ENCODE measurements around the gene ESRP2.

The ESRP2 gene

GRCh38 chr16:68279726-68280558, 44.0 kb upstream of the ESRP2 start:
- DNase-seq (ENCODE audit: low read depth in 1 of 2, low spot score in 1 of 2), result no peak
- no peak overlapping the region for H3K27ac ChIP-seq (replicated peaks)
- no peak overlapping the region for H3K4me3 ChIP-seq (replicated peaks; ENCODE audit: insufficient read depth, low read length)

DNA sequence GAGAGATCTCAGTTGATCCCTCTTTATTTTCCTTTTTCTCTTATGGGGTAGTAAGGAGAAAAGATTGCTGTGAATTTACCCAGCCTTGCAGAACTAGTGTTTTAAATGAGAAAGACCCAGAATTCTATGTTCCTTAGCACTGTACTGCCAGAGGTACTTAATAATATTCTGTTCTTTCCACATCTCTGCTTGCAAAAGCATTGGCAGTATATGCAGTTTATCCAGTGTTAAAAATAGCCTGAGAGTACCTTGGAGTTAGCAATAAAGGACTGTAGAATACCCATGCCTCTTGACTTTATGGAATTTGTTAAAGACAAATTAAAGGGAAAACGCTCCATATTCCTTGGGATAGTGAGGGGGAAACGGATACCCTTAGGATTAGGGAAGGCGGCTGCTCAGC, 40.3 kb upstream of the ESRP2 start:
- TF ChIP-seq POLR2AphosphoS5 (IDR thresholded peaks at IDR 0.05; ENCODE audit: low read depth) (no peak), CTCF (IDR thresholded peaks at IDR 0.05; ENCODE audit: insufficient read depth, low read length) (no peak), GABPA (IDR thresholded peaks at IDR 0.05; ENCODE audit: low read depth) (no peak)
- H3K27ac ChIP-seq (replicated peaks), result no peak overlapping the region
- no peaks in the 10 kb centered on the region for H3K27me3 ChIP-seq (ENCODE audit: insufficient read depth, poor library complexity, severe bottlenecking)
- no peak overlapping the region for H3K4me3 ChIP-seq (replicated peaks; ENCODE audit: insufficient read depth, low read length)
- no peak for DNase-seq (ENCODE audit: low read depth in 1 of 2, low spot score in 1 of 2)

More at GRCh38 chr16:68279726-68280558, 44.0 kb upstream of the ESRP2 start:
- TF ChIP-seq, protein P1, sequence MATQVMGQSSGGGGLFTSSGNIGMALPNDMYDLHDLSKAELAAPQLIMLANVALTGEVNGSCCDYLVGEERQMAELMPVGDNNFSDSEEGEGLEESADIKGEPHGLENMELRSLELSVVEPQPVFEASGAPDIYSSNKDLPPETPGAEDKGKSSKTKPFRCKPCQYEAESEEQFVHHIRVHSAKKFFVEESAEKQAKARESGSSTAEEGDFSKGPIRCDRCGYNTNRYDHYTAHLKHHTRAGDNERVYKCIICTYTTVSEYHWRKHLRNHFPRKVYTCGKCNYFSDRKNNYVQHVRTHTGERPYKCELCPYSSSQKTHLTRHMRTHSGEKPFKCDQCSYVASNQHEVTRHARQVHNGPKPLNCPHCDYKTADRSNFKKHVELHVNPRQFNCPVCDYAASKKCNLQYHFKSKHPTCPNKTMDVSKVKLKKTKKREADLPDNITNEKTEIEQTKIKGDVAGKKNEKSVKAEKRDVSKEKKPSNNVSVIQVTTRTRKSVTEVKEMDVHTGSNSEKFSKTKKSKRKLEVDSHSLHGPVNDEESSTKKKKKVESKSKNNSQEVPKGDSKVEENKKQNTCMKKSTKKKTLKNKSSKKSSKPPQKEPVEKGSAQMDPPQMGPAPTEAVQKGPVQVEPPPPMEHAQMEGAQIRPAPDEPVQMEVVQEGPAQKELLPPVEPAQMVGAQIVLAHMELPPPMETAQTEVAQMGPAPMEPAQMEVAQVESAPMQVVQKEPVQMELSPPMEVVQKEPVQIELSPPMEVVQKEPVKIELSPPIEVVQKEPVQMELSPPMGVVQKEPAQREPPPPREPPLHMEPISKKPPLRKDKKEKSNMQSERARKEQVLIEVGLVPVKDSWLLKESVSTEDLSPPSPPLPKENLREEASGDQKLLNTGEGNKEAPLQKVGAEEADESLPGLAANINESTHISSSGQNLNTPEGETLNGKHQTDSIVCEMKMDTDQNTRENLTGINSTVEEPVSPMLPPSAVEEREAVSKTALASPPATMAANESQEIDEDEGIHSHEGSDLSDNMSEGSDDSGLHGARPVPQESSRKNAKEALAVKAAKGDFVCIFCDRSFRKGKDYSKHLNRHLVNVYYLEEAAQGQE (IDR thresholded peaks at IDR 0.05; ENCODE audit: insufficient replicate concordance, low read depth), result no peak
- no peak for TF ChIP-seq POLR2AphosphoS5 (IDR thresholded peaks at IDR 0.05; ENCODE audit: low read depth)
- no peak for TF ChIP-seq SPI1 (IDR thresholded peaks at IDR 0.05; ENCODE audit: borderline replicate concordance, low read depth)
- no peaks in the 10 kb centered on the region for H3K27me3 ChIP-seq (ENCODE audit: insufficient read depth, poor library complexity, severe bottlenecking)

DNA sequence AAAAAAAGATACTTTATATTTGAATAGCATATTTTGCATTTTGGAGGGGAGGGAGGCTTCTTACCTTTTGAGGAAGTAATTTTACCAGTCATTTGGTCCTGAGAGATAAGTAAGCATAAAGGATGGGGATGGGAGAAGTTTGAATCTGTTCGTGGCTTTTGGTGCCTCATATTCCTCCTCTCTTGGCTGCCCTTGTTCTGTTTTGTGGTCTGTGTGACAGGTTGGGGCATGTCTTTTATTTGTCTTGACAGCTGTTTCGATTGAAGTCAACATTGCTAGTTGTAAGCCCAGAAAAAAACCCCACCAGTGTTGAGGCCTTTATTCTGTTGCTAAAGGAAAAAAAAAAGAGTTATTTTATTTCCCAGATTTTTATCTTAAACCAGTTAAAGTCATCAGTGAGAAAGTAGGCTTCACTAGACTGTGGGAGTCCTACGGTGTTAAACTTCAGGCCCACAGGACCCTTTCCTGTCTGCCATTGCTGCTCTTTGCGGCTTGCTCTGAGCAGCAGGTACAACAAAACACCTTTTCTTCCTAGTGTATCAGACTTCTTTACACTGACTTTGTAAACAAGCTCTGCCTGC, 39.8 kb upstream of the ESRP2 start:
- no peaks in the 10 kb centered on the region for H3K27me3 ChIP-seq (ENCODE audit: insufficient read depth, poor library complexity, severe bottlenecking)
- DNase-seq (ENCODE audit: low read depth in 1 of 2, low spot score in 1 of 2), result no peak
- H3K27ac ChIP-seq (replicated peaks), result no peak overlapping the region
- TF ChIP-seq, protein P1 (IDR thresholded peaks at IDR 0.05; ENCODE audit: insufficient replicate concordance, low read depth), result no peak
- TF ChIP-seq CTCF (IDR thresholded peaks at IDR 0.05; ENCODE audit: insufficient read depth, low read length) (no peak), POLR2AphosphoS5 (IDR thresholded peaks at IDR 0.05; ENCODE audit: low read depth) (no peak), SPI1 (IDR thresholded peaks at IDR 0.05; ENCODE audit: borderline replicate concordance, low read depth) (no peak), GABPA (IDR thresholded peaks at IDR 0.05; ENCODE audit: low read depth) (no peak)
- H3K4me3 ChIP-seq (replicated peaks; ENCODE audit: insufficient read depth, low read length), result no peak overlapping the region

DNA sequence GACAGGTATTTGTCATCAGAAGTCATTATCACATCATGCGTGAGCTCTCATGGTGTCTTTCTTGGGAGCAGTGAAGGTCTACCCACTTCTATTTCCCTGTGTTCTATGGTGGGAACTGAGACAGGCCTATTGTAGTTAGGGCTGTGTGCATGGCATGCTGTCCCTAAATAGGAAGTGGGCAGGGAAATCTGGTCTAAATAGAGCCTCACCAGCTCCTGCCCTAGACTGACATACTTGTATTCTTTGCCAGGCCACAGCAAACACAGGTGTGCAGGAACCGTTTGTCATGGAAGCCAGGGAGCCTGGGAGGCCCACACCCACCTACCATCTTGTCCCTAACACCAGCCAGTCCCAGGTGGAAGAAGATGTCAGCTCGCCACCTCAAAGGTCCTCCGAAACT, 38.5 kb upstream of the ESRP2 start:
- TF ChIP-seq POLR2AphosphoS5 (IDR thresholded peaks at IDR 0.05; ENCODE audit: low read depth) (no peak), CTCF (IDR thresholded peaks at IDR 0.05; ENCODE audit: insufficient read depth, low read length) (no peak)
- Histone ChIP-seq H3K4me3 (replicated peaks; ENCODE audit: insufficient read depth, low read length) (no peak overlapping the region), H3K27me3 (ENCODE audit: insufficient read depth, poor library complexity, severe bottlenecking) (no peaks in the 10 kb centered on the region), H3K27ac (replicated peaks) (no peak overlapping the region)
- no peak for DNase-seq (ENCODE audit: low read depth in 1 of 2, low spot score in 1 of 2)
